NB4 (cell line): ENCODE results near the gene GNG2.

Source experiments
- POLR2A ChIP-seq: IDR thresholded peaks from 2 replicates; pipeline ENCODE4 v1.6.1; 2011; ENCODE audit warnings: mild to moderate bottlenecking; ENCODE audit not compliant: insufficient read length; ENCODE audit errors: extremely low read depth
- TF ChIP-seq, protein P1 (sequence below): IDR thresholded peaks from one replicate; pipeline ENCODE4 v1.5.1; 2012; ENCODE audit warnings: low read depth, low read length

DNA sequence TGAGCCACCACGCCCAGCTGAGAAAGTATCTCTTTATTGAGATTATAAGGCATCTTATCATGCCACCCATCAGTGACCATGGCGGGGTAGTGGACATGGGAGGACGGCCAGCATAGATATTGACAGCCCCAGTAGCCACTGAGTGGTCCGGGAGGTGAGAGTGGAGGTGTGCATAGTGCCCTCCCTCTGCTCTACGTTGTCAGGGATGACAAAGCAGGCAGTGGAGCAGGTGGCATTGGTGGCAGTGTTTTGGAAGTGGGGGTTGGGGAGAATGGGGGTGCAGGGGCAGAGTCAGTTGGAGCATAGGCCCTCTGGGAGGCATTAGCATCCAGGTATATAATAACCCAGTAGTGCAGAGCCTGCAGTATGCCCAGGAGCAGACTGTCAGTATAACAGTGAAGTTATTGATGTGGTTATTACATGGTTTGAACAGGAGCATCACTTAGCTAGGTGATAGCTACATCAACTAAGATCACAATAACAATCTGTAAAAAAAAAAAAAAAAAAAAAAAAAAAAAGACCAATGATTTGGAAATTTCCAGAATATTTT, 41.1 kb downstream of the GNG2 start:
- TF ChIP-seq, protein P1, sequence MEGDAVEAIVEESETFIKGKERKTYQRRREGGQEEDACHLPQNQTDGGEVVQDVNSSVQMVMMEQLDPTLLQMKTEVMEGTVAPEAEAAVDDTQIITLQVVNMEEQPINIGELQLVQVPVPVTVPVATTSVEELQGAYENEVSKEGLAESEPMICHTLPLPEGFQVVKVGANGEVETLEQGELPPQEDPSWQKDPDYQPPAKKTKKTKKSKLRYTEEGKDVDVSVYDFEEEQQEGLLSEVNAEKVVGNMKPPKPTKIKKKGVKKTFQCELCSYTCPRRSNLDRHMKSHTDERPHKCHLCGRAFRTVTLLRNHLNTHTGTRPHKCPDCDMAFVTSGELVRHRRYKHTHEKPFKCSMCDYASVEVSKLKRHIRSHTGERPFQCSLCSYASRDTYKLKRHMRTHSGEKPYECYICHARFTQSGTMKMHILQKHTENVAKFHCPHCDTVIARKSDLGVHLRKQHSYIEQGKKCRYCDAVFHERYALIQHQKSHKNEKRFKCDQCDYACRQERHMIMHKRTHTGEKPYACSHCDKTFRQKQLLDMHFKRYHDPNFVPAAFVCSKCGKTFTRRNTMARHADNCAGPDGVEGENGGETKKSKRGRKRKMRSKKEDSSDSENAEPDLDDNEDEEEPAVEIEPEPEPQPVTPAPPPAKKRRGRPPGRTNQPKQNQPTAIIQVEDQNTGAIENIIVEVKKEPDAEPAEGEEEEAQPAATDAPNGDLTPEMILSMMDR: no peak
- TF ChIP-seq POLR2A: no peak
